A673 (cell line): ENCODE results near the gene ATP8A2. TPM values are rescaled to one million over a fixed set of nuclear protein-coding genes. Genes with fewer than 3 reads are reported as not detected.

ENCODE experiments used
- BruUV-seq: library from RNA; stranded (reverse); fragments of 400-500 nt; replicated peaks from 2 replicates; lab custom pipeline; 2021; lab: Mats Ljungman, UMichigan
- CTCF ChIA-PET: fragments of 300-600 bp; sonication (Branson Sonifier 250); formaldehyde crosslinking; loops from one replicate; lab custom pipeline; 2022; ENCODE audit warnings: antibody characterized with exemption; lab: Charles Lee
- POLR2A ChIA-PET: fragments of 300-600 bp; sonication (Branson Sonifier 250); formaldehyde crosslinking; loops from one replicate; lab custom pipeline; 2022; ENCODE audit warnings: antibody characterized with exemption; ENCODE audit not compliant: low non-redundant PET; lab: Charles Lee
- DNase-seq: peaks from one replicate; pipeline ENCODE4 v3.0.0-alpha.2; 2015; ENCODE audit warnings: low spot score
- H3K27ac ChIP-seq: fragments of 200-600 bp; sonication (generic); 2 replicates; pipeline ENCODE4 v1.5.1; 2016; ENCODE audit warnings: mixed run types, low read depth, mild to moderate bottlenecking, mixed read lengths, antibody characterized with exemption, low read length; ENCODE audit not compliant: poor library complexity, severe bottlenecking
- H3K27me3 ChIP-seq: fragments of 200-600 bp; sonication (generic); replicated peaks from 2 replicates; pipeline ENCODE4 v1.6.1; 2017; ENCODE audit warnings: mixed run types, low read depth, mild to moderate bottlenecking, mixed read lengths, antibody characterized with exemption, low read length; ENCODE audit not compliant: insufficient read depth, poor library complexity
- H3K36me3 ChIP-seq: fragments of 200-600 bp; sonication (generic); 2 replicates; pipeline ENCODE4 v1.6.1; 2016; ENCODE audit warnings: mixed run types, mild to moderate bottlenecking, mixed read lengths, antibody characterized with exemption, low read length; ENCODE audit not compliant: insufficient read depth, poor library complexity, severe bottlenecking
- H3K4me1 ChIP-seq: fragments of 200-600 bp; sonication (generic); 2 replicates; pipeline ENCODE4 v1.6.1; 2017; ENCODE audit warnings: mixed run types, mild to moderate bottlenecking, mixed read lengths, antibody characterized with exemption, low read length; ENCODE audit not compliant: insufficient read depth, poor library complexity, severe bottlenecking
- H3K4me3 ChIP-seq: fragments of 200-600 bp; sonication (generic); 2 replicates; pipeline ENCODE4 v1.5.1; 2016; ENCODE audit warnings: low read depth, mixed run types, mild to moderate bottlenecking, mixed read lengths, low read length; ENCODE audit not compliant: poor library complexity, severe bottlenecking
- H3K9me3 ChIP-seq: fragments of 200-600 bp; sonication (generic); 2 replicates; pipeline ENCODE4 v1.6.1; 2016; ENCODE audit warnings: mixed run types, low read depth, mild to moderate bottlenecking, mixed read lengths, antibody characterized with exemption, low read length; ENCODE audit not compliant: poor library complexity, severe bottlenecking
- CTCF ChIP-seq: fragments of 300-800, 200-600 bp; sonication (generic); conservative IDR thresholded peaks from 2 replicates; pipeline ENCODE4 v1.5.1; 2017; ENCODE audit warnings: low read depth, mild to moderate bottlenecking, antibody characterized with exemption, low read length, moderate library complexity, mixed read lengths
- EZH2 ChIP-seq: fragments of 200-600 bp; sonication (generic); IDR thresholded peaks from 2 replicates; pipeline ENCODE4 v1.6.1; 2017; ENCODE audit warnings: borderline replicate concordance, low read depth, mild to moderate bottlenecking, mixed read lengths, antibody characterized with exemption, low read length; ENCODE audit not compliant: poor library complexity, severe bottlenecking
- intact Hi-C: fragments of 100-400 bp; cut with micrococcal nuclease; formaldehyde crosslinking; loops from one replicate; pipeline ENCODE4 v1.10.0; 2022; ENCODE audit not compliant: unreplicated experiment
- total RNA-seq: library from RNA; stranded (reverse); gene quantifications from 2 replicates; pipeline ENCODE4 v1.2.3, GENCODE V29; 2021

The ATP8A2 gene
- total RNA-seq, 1 experiment from 2014 or later, result 0.92 TPM

GRCh38 chr13:25904830-25905229 lies 533.1 kb downstream of the ATP8A2 start:
- BruUV-seq, result no TSS peak
- H3K4me3 ChIP-seq, result no peak overlapping the region
- no peak for TF ChIP-seq EZH2
- H3K36me3 ChIP-seq, result no peaks in the 10 kb centered on the region
- no peak for DNase-seq
- no peaks in the 10 kb centered on the region for H3K9me3 ChIP-seq
- no peaks in the 10 kb centered on the region for H3K27me3 ChIP-seq
- H3K4me1 ChIP-seq, result peaks cover 61% of the 10 kb centered on the region
- intact Hi-C loops, result no loop called here
- no peak overlapping the region for H3K27ac ChIP-seq
- ChIA-PET CTCF (no interaction called here), POLR2A (no interaction called here)

GRCh38 chr13:25905611-25906010 lies 533.8 kb downstream of the ATP8A2 start:
- ChIA-PET POLR2A (interaction anchor here (0.6 kb wide), 1 partner anchor 32 kb away, joined by 3 read pairs; no protein-coding TSS in a partner anchor), CTCF (no interaction called here)
- H3K36me3 ChIP-seq, result no peaks in the 10 kb centered on the region
- intact Hi-C loops, result no loop called here
- peak overlapping the region; percentile 66 for H3K27ac ChIP-seq
- no peaks in the 10 kb centered on the region for H3K9me3 ChIP-seq
- H3K27me3 ChIP-seq, result no peaks in the 10 kb centered on the region
- H3K4me3 ChIP-seq, result no peak overlapping the region
- peaks cover 55% of the 10 kb centered on the region for H3K4me1 ChIP-seq
- no peak for DNase-seq
- TF ChIP-seq CTCF (no peak), EZH2 (no peak)
- BruUV-seq, result no TSS peak

GRCh38 chr13:25906191-25906661 lies 534.5 kb downstream of the ATP8A2 start:
- POLR2A ChIA-PET, result interaction anchor here (0.6 kb wide), 1 partner anchor 31 kb away, joined by 3 read pairs; no protein-coding TSS in a partner anchor
- intact Hi-C loops, result no loop called here
- no peak for TF ChIP-seq CTCF
- no peak for TF ChIP-seq EZH2

GRCh38 chr13:25908366-25908765 lies 536.6 kb downstream of the ATP8A2 start:
- H3K36me3 ChIP-seq, result no peaks in the 10 kb centered on the region
- peaks cover 43% of the 10 kb centered on the region for H3K4me1 ChIP-seq
- no peak for TF ChIP-seq CTCF
- no peak for TF ChIP-seq EZH2
- no peaks in the 10 kb centered on the region for H3K27me3 ChIP-seq
- H3K4me3 ChIP-seq, result no peak overlapping the region
- BruUV-seq, result no TSS peak
- no peaks in the 10 kb centered on the region for H3K9me3 ChIP-seq
- intact Hi-C loops, result no loop called here
- CTCF ChIA-PET, result no interaction called here
- H3K27ac ChIP-seq, result no peak overlapping the region
- POLR2A ChIA-PET, result no interaction called here
- DNase-seq, result no peak

More at GRCh38 chr13:25906191-25906661, 534.5 kb downstream of the ATP8A2 start:
- H3K9me3 ChIP-seq, result no peaks in the 10 kb centered on the region
- H3K27me3 ChIP-seq, result no peaks in the 10 kb centered on the region
- DNase-seq, result peak; percentile 75
- CTCF ChIA-PET, result no interaction called here
- BruUV-seq, result no TSS peak
- peaks cover 55% of the 10 kb centered on the region for H3K4me1 ChIP-seq
- no peaks in the 10 kb centered on the region for H3K36me3 ChIP-seq
- peak overlapping the region; percentile 66 for H3K27ac ChIP-seq
- no peak overlapping the region for H3K4me3 ChIP-seq
